ENCODE results near the gene ZNF428.
"Not testable (repeated sequence)": the region's sequence is repeated elsewhere in the genome, so short reads cannot be mapped to it uniquely, and the experiment has no call there.

ZNF428 gene

DNA sequence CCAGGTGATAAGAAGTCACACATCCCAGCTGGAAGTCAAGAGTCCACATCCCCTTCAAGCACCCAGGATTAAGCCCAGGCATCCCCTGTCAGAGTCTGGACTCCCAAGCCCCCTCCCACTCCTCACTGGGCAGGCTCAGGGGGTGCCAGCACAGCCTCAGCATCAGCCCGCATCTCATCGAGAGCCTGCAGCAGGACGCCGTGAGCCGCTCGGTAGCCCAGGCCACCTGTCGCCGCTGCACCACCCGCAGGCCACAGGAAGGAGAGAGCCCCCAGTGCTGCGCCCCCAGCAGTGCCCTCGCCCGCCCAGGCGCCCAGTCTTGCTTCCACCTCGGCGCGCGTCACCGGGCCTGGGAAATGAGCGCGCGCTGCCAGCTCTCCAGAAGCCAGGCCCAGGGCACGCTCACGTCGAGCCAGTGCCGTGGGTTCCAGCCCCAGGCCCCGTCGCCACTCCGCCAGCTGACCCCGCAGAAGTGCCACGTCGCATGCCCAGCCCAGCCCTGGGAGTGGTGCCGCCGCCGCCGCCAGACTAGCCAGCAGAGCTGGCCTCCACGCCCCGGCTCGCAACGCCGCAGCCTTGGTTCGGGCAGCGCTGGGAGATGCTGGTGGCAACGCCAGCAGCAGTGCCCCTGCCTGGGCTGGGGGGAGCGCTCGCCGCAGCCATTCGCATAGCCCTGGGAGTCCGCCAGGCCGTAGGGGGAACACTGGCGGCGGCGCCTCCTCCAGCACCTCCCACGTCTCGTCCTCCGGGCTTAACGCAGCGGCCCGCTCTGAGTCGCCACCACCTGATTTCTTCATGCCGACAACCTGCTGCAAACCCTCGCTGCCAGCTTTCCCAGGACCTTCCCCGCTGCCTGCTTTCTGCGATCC is 27.3 kb downstream of the ZNF428 start:
- DNase-seq, result no peak

DNA sequence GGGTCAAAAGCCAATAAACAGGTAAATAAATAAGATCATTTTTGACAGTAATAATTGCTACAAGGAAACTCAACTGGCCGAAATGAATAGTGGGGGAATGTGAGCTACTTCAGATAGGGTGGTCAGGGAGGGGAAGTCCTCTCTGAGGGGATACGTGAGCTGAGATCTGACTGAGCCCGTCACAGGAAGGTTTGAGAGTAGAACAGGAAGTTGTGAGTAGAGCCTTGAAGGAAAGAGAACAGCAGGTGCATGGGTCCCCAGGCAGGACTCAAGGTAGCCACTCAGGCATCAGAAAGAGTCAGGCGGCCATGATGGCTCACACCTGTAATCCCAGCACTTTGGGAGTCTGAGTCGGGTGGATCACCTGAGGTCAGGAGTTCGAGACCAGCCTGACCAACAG is 29.8 kb downstream of the ZNF428 start:
- DNase-seq, result no peak

DNA sequence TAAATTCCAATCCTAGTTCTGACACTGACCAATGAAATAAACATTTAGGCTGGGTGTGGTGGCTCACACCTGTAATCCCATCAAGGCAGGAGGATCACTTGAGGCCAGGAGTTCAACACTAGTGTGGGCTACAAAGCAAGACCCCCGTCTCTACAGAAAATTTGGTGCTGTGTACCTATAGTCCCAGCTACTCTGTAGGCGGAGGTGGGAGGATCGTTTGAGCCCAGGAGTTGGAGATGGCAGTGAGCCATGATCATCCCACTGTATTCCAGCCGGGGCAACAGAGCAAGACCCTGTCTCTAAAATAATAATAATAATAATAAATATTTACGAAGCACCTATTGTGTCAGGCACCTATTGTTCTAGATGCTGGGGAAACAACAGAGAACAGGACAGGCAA is 30.2 kb downstream of the ZNF428 start:
- no peak for DNase-seq

DNA sequence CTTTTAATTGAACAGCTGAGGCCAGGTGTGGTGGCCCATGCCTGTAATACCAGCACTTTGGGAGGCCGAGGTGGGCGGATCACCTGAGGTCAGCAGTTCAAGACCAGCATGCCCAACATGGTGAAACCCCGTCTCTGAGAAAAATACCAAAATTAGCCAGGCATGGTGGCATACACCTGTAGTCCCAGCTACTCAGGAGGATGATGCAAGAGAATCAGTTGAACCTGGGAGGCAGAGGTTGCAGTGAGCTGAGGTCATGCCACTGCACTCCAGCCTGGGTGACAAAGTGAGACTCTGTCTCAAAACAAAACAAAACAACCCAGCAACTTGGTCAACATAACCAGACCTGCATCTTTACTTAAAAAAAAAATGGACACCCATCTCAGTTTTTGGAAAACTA is 32.4 kb downstream of the ZNF428 start:
- DNase-seq, result not testable (repeated sequence)

DNA sequence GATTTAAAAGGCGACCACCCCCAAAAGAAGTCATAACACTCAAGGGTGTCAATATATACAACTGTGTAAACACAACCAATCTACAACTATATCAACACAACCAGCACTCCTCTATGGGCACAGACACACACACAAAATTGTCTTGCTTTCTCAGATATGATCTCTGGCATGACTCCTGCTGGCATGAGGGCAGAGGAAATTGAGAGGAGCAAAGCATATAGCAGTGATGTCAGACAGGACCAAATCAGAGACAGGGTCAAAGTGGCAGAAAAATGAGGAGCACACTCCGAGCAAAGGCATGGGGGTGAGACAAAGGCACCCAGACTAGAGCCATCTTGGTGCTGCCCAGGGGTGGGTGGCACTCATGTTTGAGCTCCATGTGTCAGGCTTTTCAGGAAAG is 33.1 kb downstream of the ZNF428 start:
- DNase-seq, result no peak

DNA sequence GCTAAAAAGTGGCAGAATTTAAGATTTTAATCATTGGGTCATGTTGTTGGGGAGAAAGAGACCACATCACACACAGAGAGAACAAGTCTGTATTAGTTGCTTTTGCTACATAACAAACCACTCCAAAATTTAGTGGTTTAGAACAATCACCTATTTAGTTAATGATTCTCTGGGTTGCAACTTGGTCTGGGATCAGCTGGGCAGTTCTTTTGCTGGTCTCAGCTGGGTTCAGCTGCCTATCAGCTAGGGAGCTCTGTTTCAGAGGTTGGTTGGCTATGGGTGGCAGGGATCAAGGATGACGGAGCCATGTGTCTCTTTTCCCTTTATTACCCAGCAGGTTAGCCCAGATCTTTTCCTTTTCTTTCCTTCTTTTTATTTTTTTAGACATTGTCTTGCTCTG is 34.9 kb downstream of the ZNF428 start:
- no peak for DNase-seq

DNA sequence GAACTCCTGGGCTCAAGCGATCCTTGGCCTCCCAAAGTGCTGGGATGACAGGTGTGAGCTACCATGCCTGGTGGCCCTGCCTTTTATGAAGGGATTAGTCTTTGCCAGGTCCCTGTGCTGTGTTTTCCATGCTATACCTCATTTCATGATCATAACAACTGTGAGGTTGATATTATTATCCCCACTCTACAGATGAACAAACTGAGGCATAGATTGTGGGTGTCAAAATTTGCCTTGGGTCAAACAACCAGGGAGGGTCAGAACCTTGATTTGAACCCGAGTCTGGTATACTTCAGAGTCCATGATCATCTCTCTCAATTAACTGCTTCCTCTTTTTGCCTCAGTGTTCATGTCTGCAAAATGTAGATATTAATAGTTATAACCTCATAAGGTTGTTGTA is 36.9 kb downstream of the ZNF428 start:
- DNase-seq, result no peak

DNA sequence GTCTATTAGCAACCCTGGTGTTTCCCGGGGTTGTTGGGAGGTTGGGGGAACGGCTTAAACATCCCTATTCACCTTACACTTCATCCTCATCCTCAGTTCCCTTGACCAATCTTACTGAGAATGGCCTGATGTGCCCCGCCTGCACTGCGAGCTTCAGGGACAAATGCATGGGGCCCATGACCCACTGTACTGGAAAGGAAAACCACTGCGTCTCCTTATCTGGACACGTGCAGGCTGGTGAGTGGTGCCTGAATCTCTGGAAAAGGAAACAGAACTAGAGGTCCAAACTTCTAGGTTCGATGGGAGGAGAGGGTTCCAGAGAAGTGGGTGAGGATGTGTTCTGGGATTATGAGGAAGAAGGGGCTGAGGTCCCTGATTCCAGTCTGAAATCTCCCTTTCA is 38.0 kb downstream of the ZNF428 start:
- no peak for DNase-seq

DNA sequence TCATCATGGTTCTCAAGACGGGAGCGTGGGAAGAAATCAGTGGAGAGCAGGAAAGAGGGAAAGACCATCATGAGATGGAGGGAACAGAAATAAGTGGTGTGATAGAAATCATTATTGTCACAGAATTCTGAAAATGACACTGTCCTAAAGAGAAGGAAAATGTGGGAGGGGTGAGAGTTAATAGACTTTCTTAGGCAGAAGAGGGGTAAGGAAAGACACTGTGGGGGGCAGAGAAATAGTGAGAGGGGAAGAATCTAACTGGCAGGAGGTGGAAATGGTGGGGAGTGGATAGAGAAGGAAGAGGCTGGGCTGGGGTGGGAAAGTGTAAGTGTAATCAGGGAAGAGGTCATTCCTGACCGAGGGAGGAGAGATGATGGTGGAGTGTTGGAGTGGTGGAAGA is 40.6 kb downstream of the ZNF428 start:
- no peak for DNase-seq

DNA sequence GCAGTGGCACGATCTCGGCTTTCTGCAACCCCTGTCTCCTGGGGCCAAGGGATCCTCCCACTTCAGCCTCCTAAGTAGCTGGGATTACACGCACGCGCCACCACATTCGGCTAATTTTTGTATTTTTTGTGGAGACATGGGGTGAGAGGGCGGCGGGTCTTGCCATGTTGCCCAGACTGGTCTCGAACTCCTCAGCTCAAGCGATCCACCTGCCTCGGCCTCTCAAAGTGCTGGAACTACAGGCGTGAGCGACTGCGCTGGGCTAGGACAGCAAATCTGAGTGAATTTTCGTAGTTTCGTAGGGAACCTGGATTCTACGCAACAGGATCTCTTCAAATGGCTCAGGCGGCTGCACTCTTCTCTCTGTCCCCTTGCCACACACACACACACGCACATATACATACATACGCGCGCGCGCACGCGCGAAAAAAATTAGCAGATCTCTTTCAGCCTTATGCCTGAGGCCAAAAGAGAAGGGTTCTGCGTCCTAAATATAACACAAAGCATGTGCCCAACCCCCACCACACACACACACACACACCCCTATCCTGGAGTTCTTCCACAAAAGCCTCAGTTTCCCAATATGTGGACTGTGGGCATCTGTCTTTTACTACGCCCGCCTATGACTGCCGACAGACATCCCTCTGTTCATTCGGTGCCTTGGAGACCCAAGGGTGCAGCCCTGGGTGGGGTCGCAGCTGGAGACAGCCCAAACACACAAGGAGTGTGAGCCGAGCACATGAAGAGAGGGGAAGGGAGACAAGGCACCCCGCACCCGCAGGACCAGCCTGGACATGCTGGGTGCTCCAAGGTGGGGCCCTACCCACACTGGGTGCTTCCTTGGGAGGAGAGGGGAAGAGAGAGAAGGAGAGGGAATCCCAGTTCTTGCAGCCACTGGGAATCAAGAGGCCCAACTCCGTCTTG is 43.2 kb downstream of the ZNF428 start:
- no peak for DNase-seq

DNA sequence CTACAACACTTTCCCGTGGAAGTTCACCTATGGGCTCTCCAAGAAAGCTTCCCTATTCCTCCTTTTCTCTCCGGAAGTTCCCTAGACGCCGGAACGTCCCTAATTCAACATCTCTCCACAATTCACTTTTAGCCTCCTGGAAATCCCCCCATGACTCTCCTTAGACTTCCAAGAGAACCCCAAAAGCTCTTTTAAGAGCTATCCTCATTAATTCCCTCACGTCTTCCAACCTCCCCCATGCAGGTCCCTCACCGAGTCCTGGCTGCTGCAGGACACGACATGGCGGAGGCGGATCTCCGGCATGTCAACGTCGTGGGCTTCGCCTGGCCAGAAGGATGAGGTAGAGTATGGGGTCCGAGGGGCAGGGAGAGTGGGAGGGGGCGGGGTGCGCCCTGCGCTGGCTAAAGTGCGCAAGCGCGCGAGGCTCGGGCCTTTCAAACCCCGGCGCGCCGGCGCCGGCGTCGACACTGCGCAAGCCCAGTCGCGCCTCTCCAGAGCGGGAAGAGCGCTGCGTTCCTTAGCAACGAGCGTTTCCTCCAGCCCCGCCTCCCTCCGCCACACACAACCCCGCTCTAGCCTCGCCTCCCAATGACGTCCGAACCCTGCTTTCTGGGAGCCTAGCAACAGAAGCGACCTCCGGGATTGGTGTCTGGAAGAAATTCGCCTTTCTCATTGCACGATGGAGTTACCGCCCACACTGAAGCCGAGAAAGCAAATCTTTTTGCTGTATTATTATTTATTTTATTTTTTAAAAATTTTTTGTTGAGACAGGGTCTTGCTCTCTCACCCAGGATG is 44.1 kb downstream of the ZNF428 start, which contains the start of the genes PINLYP and XRCC1:
Gene PINLYP (plus strand): TSS at position 646 of the 795 bp plus-strand sequence. CDS start 1,391 bp downstream, outside the sequence.
Gene XRCC1 (minus strand): TSS at position 372 of the 795 bp plus-strand sequence. CDS start 69 bp downstream, at position 303.
- peak; percentile 92 for DNase-seq

DNA sequence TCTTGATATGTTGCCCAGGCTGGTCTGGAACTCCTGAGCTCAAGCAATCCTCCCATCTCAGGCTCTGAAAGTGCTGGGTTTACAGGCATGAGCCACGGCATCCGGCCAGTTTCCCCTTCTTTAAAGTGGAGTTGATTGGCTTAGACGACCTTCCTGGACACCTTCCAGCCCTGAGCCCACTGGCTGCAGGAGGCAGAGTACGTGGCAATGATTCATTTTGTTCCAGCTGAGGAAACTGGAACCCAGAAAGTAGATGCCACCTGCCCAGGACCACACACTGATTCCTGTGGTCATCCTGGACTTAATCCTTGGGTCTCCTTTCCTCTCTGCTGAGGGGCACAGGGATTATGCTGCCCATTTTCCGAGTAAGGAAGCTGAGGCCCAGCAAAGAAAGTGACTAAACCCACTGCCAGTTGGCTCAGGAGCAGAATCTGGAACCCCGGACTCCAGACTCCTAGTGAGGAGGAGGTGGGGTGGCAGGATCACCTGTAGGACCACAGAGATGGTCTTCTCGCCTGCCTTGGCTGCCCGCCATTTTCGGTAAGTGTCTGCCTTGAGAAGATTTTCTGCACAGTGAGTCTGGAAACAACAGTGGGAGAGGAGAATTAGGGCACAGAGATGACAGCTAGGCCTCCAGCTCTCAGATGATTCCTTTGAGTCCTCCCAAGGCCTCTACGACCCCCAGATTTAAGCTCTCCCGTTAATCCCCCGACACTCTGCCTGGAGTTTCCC is 44.8 kb downstream of the ZNF428 start:
- no peak for DNase-seq

DNA sequence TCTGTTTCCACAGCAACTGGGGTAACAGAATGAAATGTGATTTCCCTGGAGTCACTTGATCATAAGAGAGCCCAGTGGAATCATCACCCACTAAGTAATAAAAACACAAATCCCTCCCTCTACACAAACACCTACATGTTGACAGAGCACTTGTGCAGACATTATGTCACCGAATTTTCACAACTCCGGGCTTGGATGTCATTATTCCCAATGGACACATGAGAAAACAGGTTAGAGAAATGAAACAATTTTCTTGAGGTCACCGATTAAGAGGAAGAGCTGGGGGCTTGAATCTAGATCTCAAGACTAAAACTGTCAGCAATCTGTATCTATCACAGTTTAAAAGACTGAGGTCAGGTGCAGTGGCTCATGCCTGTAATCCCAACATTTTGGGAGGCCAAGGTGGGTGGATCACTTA is 47.2 kb downstream of the ZNF428 start:
- no peak for DNase-seq

DNA sequence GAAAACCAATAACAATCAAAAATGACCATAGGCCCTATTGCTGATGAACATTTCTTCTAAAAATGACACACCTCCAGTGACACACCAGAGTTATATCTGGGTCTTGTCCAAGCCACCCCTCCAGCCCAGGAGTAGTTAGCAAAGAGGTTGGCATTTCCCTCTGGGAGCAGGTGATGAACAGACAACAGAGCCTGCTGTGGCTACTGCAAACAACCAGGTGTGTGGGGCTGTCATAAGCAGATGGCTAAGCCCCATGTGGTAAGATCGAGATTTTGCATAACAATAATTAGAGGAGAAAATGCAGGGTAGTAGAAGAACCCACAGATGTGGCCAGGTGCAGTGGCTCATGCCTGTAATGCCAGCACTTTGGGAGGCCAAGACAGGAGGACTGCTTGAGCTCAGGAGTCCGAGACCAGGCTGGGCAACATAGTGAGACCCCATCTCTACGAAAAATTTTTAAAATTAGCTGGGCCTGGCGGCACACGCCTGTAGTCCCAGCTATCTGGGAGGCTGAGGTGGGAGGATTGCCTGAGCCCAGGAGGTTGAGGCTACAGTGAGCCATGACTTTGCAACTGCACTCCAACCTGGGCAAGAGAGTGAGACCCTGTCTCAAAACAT is 49.1 kb downstream of the ZNF428 start:
- DNase-seq, result no peak

DNA sequence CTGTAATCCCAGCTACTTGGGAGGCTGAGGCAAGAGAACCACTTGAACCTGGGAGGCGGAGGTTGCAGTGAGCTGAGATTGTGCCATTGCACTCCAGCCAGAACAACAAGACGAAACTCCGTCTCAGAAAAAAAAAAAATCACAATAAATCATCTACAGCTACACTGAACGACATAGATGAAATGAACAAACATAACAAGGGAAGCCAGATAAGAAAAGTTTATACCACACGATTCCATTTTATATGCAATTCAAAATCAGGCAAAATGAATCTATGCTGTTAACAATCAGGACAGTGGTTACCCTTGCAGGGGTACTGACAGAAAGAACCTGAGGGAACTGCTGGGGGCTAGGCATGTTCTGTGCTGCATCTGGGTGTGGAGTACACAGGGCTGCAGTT is 49.8 kb downstream of the ZNF428 start:
- DNase-seq, result no peak

DNA sequence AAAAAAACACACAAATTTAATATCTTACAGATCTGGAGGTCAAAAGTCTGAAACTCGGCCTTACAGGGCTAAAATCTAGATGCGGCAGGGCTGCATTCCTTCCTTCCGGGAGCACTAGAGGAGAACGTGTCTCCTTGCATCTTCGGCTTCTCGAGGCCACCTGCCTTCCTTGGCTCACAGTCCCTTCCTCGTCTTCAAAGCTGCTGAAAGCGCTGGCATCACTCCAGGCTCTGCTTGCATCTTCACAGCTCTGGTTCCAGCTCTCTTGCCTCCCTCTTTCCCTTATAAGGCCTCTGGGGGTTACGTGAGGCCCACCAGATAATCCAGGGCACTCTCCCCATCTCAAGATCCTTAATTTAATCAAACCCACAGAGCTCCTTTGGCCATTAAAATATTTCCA is 54.6 kb downstream of the ZNF428 start:
- DNase-seq, result no peak

DNA sequence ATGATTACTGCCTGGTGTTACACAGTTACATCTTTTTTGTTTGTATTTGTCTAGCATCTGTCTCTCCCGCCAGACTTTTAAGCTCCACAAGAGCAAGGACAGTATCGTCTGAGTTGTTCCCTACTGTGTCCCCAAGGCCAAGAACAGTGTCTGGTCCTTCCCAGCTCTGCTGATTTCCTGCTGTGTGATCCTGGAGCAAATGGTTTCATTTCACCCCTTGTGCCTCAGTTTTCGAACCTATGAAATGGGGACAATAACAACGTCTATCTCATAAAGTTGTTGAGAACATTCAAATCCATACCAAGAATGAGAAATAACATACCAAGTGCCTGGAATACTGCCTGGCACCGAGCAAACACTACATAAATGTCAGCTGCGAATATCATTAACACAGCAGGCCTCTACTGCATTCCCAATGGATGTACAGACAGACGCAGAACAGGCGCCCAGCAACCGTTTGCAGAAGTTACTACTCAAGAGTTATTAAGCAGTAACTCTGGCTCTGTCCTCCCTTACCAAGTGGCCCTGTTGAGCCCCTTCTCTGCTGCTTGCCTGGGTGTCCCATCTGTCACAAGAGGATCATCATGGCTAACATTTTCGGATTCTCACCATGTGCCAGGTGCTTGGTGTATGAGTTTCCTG is 55.5 kb downstream of the ZNF428 start:
- no peak for DNase-seq

DNA sequence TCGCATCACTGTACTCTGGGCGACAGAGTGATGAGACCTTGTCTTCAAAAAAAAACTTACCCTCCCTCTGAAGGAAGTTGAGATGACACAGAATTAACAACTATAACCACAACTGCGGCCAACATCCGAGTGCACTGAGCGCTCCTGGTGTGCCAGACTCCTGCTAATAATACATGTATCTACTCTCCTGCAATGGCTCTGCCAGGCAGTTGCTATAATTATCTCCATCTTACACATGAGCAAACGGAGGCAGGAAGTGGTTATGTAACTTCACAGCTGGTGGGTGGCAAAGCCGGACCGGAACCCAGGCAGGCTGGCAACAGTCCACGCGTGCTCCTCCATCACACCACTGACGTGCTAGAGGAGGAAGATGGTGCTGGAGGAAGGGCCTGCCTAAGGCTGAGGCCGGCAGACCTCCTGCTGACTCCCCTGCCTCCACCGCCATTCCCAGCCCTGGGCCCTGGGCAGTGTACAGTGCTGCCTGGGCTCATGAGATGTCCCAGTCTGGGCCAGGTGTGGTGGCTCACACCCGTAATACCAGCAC is 56.7 kb downstream of the ZNF428 start:
- DNase-seq, result peak; percentile 28

DNA sequence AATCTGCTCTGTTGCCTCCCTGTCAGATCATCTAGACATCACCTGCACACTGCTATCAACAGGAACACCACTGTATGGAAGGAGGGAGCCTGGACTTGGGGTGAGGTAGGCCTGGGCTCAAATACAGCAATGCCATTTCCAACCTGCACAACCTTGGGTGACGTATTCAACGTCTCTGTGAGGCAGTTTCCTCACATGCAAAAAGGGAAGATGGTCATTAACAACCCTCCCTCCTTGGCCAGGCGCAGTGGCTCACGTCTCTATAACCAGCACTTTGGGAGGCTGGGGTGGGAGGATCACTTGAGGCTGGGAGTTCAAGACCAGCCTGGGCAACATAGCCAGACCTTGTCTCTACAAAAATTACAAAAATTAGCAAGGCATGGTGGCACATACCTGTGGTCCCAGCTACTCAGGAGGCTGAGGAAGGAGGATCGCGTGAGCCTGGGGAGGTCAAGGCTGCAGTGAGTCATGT is 57.2 kb downstream of the ZNF428 start:
- no peak for DNase-seq

DNA sequence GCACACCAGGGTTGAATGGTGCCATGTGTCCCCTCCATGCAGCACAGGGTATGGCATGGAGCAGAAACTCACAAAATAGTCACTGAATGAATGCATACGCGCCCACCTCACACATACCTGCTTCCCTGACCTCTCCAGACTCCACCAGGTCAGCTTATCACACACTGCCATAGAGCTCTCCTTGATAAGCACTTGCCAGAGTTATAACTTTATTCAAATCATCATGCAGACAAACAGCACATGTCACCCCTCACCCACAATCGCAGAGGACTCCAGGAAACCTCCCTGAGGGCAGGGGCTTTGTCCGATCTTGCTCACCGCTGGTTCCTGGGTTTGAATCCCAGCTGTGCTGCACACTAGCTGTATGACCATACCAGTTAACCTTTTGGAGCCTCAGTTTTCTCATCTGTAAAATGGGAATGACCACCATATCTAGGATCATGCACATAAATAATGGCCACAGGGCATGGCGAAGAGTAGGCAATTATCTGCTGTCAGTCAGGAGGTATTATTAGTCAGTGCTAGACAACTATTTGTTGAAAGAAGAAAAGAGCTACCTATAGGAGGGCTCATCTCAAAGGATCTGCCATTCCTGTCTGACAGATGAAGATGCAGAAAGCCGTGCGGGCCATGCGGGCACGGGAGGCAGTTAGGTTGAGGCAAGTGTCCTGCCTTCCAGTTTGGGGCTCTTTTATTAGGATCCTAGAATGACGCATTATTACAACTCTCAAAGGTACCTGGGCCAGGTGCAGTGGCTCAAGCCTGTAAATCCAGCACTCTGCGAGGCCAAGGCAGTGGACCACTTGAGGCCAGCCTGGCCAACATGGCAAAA is 58.1 kb downstream of the ZNF428 start:
- no peak for DNase-seq
